Limb (tissue), 2 donors: ENCODE results near the gene OMA1.

ENCODE experiments used
- DNase-seq, 2 donors: peaks; one replicate each; pipeline ENCODE4 v3.0.0-alpha.2; 2016; ENCODE audit errors: extremely low spot score in 2 of 2

Gene OMA1

DNA sequence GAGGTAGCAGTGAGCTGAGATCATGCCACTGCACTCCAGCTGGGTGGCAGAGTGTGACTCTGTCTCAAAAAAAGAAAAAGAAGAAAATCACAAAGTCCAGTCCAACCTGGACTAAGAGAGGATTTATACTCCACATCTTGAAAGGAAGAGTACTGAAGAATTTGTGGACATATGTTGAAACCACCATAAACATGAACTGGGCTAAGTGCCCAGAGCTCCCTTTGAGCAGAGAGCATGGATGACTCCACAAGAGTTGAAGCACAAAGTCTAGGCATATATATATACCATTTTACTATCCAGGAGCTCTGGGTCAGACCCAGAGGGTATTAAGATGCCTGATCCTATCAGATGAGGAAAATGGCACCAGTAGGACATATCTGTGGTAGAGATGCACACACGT is 86.6 kb downstream of the OMA1 start:
- no peak for DNase-seq

DNA sequence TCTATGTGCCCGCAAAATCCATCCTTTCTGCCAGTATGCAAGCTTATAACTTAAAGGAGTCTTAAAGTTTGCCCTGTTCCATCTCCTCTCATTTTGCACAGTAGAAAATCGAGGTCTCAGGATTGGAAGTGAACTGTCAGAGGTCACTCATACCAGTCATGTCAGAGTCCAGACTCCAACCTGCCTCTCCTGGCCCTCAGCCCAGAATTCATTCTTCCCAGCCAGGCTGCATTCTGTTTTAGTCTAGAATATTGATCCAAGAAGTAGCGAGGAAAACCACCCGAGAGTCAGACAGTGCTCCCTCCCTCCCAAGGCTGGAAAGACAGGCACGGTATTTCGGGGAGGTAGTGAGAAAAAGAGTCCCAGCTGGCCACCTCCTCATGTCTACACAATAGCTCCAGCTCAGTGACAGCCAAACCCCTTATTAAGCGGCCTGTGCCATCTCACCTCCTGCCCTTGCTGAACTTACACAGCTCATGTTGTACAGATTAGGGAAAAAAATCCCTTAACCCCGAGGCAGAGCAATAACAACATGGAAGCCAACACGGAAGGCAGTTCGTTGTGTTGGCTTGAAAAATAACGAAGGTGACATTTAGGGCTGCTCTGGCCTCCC is 89.4 kb downstream of the OMA1 start:
- no peak for DNase-seq

DNA sequence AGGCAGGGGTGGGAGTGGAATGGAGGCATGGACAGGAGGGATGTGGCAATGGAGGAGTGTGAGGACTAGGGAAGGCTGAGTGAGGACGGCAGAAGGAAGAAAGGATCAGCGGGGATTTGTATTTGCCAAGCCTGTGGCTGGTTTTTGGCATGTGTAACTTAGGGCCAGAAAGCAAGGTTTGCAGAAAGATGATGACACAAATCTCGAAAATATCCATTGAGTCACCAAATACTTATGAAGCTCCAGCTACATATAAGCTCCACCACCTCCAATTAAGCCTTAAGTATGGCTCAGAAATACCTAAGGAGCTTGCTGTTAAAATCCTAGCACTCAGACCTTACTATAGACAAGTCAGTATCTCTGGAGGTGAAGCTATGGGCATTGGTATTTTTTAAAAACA is 90.1 kb downstream of the OMA1 start:
- no peak for DNase-seq

DNA sequence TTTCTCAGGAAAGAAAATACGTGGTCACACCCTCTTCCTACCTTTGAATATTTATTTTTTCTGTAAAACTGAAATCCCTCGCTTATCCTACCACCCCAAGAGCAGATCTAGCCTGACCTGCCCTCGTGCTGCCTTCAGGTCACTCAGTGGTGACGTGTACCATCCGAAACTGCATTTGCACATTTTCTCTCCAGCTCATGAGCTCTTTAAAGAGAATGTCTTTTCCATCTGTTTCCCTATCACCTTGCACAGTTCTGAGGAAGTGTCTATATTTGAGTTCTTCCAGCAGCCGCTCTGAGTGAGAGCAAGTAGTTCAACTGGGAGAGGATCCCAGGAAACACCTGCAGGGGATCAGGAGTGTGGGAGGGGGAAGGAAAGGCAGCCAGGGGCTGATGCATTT is 91.7 kb downstream of the OMA1 start:
- DNase-seq, result no peak

DNA sequence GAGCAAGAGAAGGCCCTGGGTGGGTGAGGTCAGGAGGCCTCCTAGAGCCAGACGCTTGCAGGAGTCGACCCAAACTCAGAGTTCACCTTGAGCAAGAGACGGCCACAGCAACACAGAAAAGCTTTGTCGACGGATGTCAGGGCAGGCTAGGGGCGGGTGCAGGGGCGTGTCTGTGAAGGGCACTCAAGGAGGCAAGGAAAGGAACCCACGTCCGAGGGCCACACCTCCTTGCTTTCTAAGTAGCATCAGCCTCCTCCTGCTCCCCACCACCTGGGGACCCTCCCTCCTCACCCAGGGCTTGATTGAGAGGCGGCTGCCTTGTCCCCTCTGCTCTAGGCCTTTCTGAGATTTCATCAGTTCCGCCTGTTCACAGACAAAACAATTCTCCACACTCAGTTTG is 92.1 kb downstream of the OMA1 start:
- DNase-seq, result no peak

DNA sequence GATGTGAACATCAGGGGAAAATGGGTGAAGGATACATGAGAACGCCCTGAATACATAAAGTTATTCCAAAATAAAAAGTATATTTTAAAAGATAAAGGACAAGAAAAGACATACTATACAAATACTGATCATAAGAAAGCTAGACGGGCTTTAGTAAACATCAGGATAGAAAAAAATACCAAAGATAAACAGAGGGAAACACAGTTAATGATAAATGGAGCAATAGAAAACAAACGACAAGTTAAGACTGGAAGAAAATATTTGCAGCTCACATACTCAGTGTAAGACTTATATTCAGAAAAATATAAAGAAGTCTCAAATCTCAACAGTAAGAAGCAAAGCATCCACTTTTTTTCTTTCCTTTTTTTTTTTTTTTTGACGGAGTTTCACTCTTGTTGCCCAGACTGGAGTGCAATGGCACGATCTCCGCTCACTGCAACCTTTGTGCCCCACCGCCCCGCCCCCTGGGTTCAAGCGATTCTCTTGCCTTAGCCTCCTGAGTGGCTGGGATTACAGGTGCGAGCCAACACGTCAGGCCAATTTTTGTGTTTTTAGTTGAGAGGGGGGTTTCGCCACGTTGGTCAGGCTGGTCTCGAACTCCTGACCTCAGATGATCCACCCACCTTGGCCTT is 94.8 kb downstream of the OMA1 start:
- no peak for DNase-seq

DNA sequence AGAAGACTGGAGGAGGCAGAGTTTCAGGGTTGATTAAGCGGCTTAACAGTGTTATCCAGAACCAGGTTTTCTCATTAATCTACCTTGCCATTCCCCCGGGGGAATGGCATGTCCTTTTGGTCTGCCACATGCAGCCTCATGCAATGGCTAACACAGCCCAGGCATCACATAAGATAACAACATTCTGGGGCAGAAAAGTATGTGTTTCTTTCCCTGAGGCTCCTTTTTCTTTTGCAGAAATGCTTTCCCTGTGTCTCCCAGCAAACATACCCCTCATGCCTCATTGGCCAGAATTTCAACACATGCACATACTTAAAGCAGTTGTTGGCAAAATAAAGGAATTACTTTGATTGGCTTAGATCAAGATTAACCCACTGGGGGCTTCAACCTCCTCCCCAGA is 98.6 kb downstream of the OMA1 start:
- DNase-seq, result no peak

DNA sequence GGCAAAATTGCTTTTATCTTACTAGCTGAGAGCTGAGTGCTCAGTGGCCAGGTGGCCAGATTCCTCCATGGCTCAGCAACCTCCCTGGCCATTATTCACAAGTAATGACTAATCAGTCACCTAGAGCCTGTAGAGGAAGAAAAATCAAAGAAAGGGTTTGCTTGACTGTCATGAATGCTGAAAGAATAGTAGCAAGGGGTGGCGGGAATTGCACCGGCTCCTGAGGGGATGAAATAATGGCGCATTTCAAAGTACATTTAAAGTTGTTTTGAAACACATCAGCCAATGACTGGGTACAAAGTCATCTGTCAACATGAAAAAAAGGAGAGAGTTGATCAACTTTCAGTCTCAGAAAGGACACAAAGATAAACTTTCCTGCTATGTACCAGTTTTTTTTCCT is 99.5 kb downstream of the OMA1 start:
- no peak for DNase-seq

DNA sequence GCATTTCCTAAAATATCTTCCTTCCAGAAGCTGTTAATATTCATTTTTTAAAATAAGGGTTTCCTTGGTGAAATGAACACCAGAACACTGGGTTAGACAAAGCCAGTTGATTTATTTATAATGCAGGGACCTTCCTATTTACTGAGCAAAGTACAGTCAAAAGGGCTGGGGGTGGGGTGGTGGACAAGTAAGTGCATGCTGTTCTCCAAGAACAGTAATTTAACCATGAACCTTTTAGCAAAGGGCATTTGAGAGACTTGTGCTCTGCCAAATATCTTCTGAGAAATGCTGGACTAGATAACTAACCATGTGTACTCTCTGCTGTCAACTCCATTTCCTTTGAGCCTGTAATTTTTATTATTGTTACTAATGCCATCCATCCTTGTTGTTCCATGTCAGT is 100.2 kb downstream of the OMA1 start:
- no peak for DNase-seq

DNA sequence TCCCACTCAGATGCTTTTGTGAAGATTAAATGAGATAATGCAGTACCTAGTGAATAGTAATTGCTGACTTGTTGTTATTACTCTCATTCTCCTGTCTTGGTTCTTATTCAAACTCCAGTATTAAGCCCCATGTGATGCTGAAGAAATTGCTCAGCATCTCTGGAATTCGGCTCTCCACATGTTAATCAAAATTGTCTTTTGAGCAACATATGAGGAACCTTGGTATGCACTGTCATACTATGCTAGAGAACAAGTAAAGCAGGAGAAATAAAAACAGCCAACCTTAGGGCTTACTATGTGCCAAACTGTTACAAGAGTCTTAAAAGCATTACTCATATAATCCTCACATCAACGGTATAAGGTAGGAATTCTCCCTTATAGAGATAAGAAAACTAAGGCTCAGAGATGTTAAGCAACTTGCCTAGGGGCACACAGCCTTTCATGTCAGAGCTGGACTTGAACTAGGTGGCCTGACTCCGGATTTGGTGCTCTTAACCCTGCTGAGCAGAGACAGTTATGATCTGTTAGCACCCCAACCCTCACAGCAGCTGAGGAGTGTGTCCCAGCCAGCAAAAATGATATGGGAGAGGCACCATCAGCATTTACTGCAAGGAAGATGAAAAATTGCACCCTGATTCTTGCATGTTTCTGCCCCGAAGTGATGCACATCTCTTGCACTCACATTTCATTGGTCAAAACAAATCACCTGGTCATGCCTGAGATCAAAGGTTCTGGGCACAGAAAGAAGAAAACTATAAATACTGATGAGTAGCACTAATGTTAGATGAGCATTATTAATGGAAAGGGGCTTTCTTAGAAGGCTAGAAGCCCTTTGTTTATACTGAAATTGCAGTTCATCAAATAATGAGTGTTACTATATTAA is 102.3 kb downstream of the OMA1 start:
- no peak for DNase-seq

DNA sequence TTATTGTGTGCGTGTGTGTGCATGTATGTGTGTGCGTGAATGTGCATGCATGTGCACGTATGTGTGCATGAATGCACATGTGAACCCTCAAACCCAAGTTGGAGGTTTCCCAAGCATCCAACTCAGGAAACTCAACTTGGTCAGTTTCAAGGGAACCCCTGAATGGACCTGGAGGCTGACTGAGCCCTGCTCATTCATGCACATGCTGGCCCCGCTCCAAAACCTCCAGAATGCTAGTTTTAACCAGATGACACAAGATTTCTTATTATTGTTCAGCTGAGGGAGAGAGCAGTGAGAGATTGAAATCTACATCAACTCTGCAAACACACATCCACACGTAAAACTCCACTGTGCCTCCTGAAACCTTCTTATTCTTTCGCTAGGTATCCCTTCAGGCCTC is 104.4 kb downstream of the OMA1 start:
- DNase-seq, result peak; percentile 39 to 58

DNA sequence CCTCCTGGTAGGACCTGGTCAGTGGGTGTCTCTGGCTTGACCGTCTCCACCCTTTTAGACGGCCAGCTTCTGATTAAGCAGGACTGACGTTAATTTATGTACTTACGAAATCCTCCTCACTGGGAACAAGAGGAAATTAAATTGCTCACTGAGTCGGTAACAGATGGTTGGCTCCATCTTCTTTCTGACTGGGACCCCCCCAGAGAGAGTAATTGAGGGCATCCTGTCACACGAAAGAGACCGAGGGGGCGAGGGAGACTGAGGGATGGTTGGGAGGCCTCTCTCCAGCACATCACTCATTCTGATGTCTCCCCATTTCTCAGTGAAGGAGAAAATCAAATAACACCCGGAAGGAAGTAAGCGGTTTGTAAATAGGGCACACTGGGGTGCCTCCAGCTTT is 104.8 kb downstream of the OMA1 start:
- DNase-seq, result no peak

DNA sequence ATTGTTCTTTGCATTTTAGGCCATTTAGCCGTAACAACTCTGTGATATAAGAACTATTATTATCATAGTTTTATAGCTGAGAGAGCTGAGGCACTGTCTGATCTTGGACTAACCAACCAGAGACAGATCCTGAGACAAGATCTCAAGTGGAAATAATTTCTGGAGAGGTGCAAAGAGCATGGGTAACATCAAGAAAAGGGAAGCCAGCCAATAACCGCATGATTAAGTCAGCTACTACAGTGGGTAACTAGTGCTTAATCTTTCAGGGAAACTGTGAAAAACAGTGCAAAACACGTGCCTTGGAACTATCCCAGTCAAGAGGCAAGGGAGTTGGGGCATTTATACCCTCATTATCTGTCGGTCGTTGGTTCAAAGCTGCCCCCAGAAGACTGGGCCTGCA is 105.8 kb downstream of the OMA1 start:
- no peak for DNase-seq

DNA sequence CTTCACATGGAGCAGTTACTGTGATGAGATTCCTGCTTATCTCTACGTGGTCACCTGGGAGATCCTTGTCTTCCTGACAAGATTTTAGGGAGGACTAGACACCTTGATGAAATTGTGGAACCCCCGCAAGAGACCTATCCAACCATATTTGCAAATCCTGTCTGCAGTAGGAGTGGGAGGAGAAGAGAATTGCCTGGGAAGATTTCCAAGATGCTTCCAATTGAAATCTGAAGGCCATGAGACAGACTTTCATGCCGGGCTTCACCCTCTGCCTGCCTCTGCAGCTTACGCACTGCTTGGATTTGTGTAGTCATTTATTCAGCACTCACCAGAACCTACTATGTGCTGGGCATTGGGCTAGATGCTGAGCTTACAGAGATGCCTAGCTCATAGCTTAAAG is 106.6 kb downstream of the OMA1 start:
- no peak for DNase-seq

DNA sequence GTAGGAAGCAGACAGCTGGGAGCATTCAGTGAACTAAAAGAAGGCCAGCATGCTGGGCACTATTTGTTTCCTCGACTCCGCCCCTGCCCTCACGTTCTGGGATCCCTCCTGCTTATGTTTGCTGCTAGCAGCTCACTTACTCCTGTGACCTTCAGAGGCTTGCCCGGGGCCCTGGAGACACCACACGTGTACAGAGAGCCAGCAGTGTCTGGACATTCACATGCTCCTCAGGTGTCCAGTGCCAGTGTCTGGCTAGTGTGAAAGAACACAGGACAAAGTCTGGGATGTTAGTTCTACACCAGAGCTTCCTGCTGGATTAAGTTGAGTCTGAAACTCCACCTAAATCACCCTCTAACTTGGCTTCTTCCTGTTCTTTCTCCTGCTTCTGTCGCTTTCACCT is 108.1 kb downstream of the OMA1 start:
- DNase-seq, result no peak

DNA sequence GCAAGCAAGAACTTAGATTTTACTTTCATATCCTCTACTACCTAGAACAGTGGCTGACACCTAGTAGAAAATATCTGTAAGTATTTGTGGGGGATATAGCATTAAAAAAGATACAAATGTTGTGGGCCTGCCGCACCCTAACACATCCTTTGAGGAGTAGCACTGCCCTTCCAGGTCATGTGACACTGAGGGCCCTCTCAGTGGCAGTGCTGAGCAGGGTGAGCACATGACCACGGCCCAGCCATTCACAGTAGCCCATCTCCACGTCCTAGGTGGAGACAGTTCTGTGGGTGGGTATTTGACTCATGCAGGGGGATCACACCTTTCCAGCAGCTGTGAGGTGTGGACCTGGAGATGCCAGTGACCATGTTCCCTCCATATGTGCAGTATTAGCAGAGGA is 108.9 kb downstream of the OMA1 start:
- no peak for DNase-seq

DNA sequence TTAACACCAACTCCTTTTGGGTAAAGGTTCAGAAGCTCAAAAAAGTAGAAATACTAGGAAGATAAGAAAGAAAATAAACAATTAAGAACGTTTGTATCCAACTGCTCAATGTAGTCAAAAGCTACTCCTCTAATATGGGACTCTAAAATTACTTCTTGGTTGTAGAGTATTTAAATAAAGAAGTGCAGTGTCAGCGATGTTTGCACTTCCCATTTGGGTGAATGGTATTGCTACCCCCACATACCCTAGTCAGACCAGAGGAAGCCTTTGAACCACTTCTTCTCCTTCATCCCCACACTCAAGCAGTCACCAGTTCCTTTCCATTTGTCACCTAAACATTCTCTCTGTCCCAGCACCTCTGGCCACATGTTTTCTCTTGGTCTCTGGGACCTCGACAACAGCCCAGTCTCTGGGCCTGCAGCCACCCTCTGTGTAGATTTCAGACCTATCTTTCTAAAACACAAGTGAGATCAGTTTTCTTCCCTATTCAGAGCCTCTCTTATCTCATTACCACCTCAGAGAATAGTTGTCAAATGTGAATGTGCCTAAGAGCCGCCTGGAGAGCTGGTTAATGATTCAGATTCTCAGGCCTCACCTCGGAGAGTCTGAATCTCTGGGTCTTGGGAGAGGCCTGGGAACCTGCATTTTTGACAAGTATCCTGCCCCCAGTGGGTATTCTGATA is 109.8 kb downstream of the OMA1 start:
- DNase-seq, result no peak

DNA sequence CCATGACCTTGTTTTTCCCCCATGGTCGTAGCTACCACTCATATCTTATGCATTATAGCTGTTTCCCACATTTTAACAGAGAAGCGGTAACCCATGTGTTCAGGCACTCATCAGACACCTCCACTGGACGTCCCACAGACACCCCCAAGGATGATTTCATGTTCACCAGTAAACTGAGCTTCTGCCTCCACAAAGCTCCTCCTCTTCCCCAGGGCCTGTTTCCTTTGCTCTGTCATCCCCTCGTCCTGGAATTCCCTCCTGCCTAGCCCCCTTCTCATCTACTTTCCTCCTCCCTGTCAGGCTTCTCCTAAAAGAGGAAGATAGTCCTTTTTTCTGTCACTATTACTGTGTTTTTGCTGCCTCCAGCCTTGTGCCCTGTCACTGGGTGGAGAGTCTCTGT is 111.2 kb downstream of the OMA1 start:
- no peak for DNase-seq

DNA sequence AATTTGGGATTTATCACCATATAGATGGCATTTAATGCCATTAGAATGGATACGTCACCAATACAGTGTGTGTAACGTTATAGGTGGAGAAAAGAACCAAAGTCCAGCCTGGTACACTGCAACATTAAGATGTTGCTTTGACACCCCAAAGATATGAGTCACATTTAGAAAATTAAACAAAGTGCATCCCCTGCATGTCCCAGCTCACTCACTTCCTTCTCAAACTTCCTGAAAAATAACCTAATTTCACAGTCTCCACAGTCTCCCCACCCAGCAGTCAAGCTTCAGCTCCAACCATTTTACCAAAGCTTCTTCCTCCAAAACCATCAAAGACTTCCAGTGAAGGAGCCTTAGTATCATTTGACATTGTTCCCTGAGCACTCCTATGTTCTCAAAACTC is 111.9 kb downstream of the OMA1 start:
- DNase-seq, result no peak

DNA sequence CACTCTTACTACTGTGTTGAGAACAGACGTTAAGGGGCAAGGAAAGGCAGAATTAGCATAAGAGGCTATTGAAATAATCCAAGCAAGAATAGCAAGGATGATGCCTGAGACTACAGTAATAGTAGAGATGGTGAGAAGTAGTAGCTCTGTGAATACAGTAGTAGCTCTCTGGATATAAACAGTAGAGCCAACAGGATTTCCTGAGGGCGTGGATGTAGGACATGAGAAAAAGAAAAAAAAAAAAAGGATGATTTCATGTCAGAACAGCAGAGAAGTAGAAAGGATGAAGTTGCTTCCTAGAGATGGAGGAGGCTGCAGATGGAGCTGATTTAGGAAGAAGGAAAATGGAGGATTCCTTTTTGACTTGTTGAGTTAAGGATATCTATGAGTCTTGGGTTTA is 112.3 kb downstream of the OMA1 start:
- no peak for DNase-seq

DNA sequence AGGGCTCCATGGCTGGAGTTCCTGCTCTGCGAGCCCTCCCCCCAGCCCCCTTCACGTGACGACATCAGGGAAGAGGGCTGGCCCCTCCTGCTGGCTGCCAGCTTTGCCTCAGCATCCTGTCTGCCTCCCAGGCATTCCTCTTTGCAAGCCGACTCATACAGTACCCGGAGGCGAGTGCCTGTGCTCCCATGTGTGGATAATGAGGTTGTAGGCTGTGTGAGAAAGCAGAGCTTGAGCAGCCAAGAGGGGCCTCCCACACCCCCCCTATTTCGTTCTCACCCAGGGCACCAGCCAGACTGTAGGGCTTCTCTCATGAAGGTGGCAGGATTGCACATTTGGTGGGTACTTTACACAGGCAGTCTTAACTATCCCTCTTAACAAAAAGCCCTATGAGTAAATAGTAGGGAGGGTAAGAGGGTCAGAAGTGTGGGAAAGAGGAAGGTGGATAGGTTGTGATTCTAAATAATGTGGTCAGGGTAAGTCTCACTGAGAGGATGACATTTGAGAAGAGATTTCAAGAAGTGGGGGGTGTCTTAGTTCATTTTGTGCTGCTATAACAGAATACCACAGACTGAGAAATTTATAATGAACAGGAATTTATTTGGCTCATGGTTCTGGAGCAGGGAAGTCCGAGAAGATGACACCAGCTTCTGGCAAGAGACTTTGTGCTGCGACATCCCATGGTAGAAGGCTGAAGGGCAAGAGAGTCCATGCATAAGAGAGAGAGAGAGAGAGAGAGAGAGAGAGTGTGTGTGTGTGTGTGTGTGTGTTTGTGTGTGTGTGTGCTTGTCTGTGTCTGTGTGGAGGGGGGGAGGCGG is 113.5 kb downstream of the OMA1 start:
- DNase-seq, result peak in 1 of 2 donors; percentile 60
